HG03575 (cell line): ENCODE measurements around the gene VRK2.
"Not testable (repeated sequence)": the region's sequence is repeated elsewhere in the genome, so short reads cannot be mapped to it uniquely, and the experiment has no call there.

Source experiments
- ATAC-seq: cut with Tn5 transposase; IDR thresholded peaks from one replicate; pipeline ENCODE4 v1.9.1; 2021; ENCODE audit not compliant: unreplicated experiment, insufficient number of reproducible peaks, low FRiP score; ENCODE audit errors: extremely low read depth

The VRK2 gene

GRCh38 chr2:58099096-58099769 lies 52.6 kb downstream of the VRK2 start:
- no peak for ATAC-seq

GRCh38 chr2:58101500-58101899 lies 54.9 kb downstream of the VRK2 start:
- ATAC-seq, result no peak

- ATAC-seq, result no peak
Measured at GRCh38 chr2:58106896-58107295, 60.3 kb downstream of the VRK2 start.

GRCh38 chr2:58107803-58108710 lies 61.5 kb downstream of the VRK2 start:
- no peak for ATAC-seq

GRCh38 chr2:58109481-58109880 lies 62.9 kb downstream of the VRK2 start:
- ATAC-seq, result no peak

- no peak for ATAC-seq
Measured at GRCh38 chr2:58110765-58111164, 64.2 kb downstream of the VRK2 start.

GRCh38 chr2:58113563-58113962 lies 67.0 kb downstream of the VRK2 start:
- not testable (repeated sequence) for ATAC-seq

- no peak for ATAC-seq
Measured at GRCh38 chr2:58120626-58121229, 74.1 kb downstream of the VRK2 start.

GRCh38 chr2:58122040-58122439 lies 75.4 kb downstream of the VRK2 start:
- no peak for ATAC-seq

GRCh38 chr2:58122540-58122939 lies 75.9 kb downstream of the VRK2 start:
- ATAC-seq, result no peak

- ATAC-seq, result no peak
Measured at GRCh38 chr2:58127111-58127510, 80.5 kb downstream of the VRK2 start.

- no peak for ATAC-seq
Measured at GRCh38 chr2:58130238-58130637, 83.6 kb downstream of the VRK2 start.

- ATAC-seq, result no peak
Measured at GRCh38 chr2:58131191-58132011, 84.8 kb downstream of the VRK2 start.

GRCh38 chr2:58133395-58133794 lies 86.8 kb downstream of the VRK2 start:
- no peak for ATAC-seq

- ATAC-seq, result no peak
Measured at GRCh38 chr2:58135861-58136260, 89.3 kb downstream of the VRK2 start.

GRCh38 chr2:58137221-58137620 lies 90.6 kb downstream of the VRK2 start:
- no peak for ATAC-seq

GRCh38 chr2:58137856-58138255 lies 91.2 kb downstream of the VRK2 start:
- no peak for ATAC-seq

GRCh38 chr2:58138396-58139030 lies 91.9 kb downstream of the VRK2 start:
- no peak for ATAC-seq
